ENCODE results near the gene GINS2.

GINS2 gene

GRCh38 chr16:85678821-85679220, 9.9 kb downstream of the GINS2 start:
- no peaks in the 10 kb centered on the region for H3K9me3 ChIP-seq (ENCODE audit: control insufficient read depth, low read length)
- no peak overlapping the region for H3K9ac ChIP-seq
- H3K27ac ChIP-seq = no peak overlapping the region
- peaks cover 51% of the 10 kb centered on the region for H3K4me1 ChIP-seq
- H3K79me2 ChIP-seq = no peaks in the 10 kb centered on the region
- no peak overlapping the region for H3K4me3 ChIP-seq (ENCODE audit: low read depth, low read length)
- no peak overlapping the region for H3K4me2 ChIP-seq (ENCODE audit: low read length)
- H3K36me3 ChIP-seq (ENCODE audit: control insufficient read depth, insufficient read depth, low read length) = no peaks in the 10 kb centered on the region
- no peak for TF ChIP-seq CTCF (IDR thresholded peaks at IDR 0.05)
- no peaks in the 10 kb centered on the region for H3K27me3 ChIP-seq (ENCODE audit: control insufficient read depth, insufficient read depth, low read length)
- no peak overlapping the region for H2AFZ ChIP-seq

GRCh38 chr16:85678016-85678415, 10.7 kb downstream of the GINS2 start:
- Histone ChIP-seq H3K4me2 (ENCODE audit: low read length) (no peak overlapping the region), H3K4me1 (peaks cover 43% of the 10 kb centered on the region), H3K9me3 (ENCODE audit: control insufficient read depth, low read length) (no peaks in the 10 kb centered on the region), H3K27ac (no peak overlapping the region), H2AFZ (no peak overlapping the region), H3K27me3 (ENCODE audit: control insufficient read depth, insufficient read depth, low read length) (no peaks in the 10 kb centered on the region), H3K79me2 (no peaks in the 10 kb centered on the region), H3K36me3 (ENCODE audit: control insufficient read depth, insufficient read depth, low read length) (no peaks in the 10 kb centered on the region), H3K4me3 (ENCODE audit: low read depth, low read length) (no peak overlapping the region), H3K9ac (no peak overlapping the region)
- TF ChIP-seq CTCF (IDR thresholded peaks at IDR 0.05) = no peak

GRCh38 chr16:85677383-85677967, 11.3 kb downstream of the GINS2 start:
- no peak overlapping the region for H3K27ac ChIP-seq
- H3K9ac ChIP-seq = no peak overlapping the region
- no peak for TF ChIP-seq CTCF (IDR thresholded peaks at IDR 0.05)
- no peak overlapping the region for H3K4me3 ChIP-seq (ENCODE audit: low read depth, low read length)
- H3K79me2 ChIP-seq = no peaks in the 10 kb centered on the region
- H3K36me3 ChIP-seq (ENCODE audit: control insufficient read depth, insufficient read depth, low read length) = no peaks in the 10 kb centered on the region
- no peak overlapping the region for H2AFZ ChIP-seq
- H3K9me3 ChIP-seq (ENCODE audit: control insufficient read depth, low read length) = no peaks in the 10 kb centered on the region
- H3K4me2 ChIP-seq (ENCODE audit: low read length) = no peak overlapping the region
- no peaks in the 10 kb centered on the region for H3K27me3 ChIP-seq (ENCODE audit: control insufficient read depth, insufficient read depth, low read length)
- peaks cover 39% of the 10 kb centered on the region for H3K4me1 ChIP-seq

GRCh38 chr16:85676466-85676865, 12.3 kb downstream of the GINS2 start:
- Histone ChIP-seq H3K9me3 (ENCODE audit: control insufficient read depth, low read length) (no peaks in the 10 kb centered on the region), H3K79me2 (no peaks in the 10 kb centered on the region), H3K27me3 (ENCODE audit: control insufficient read depth, insufficient read depth, low read length) (no peaks in the 10 kb centered on the region), H3K4me2 (ENCODE audit: low read length) (no peak overlapping the region), H3K4me1 (peaks cover 30% of the 10 kb centered on the region), H3K9ac (no peak overlapping the region), H3K27ac (no peak overlapping the region), H3K36me3 (ENCODE audit: control insufficient read depth, insufficient read depth, low read length) (no peaks in the 10 kb centered on the region), H2AFZ (no peak overlapping the region), H3K4me3 (ENCODE audit: low read depth, low read length) (no peak overlapping the region)
- TF ChIP-seq CTCF (IDR thresholded peaks at IDR 0.05) = no peak

GRCh38 chr16:85675251-85675874, 13.4 kb downstream of the GINS2 start:
- Histone ChIP-seq H3K79me2 (no peaks in the 10 kb centered on the region), H3K9me3 (ENCODE audit: control insufficient read depth, low read length) (no peaks in the 10 kb centered on the region), H3K4me1 (peaks cover 19% of the 10 kb centered on the region), H3K36me3 (ENCODE audit: control insufficient read depth, insufficient read depth, low read length) (no peaks in the 10 kb centered on the region), H3K27me3 (ENCODE audit: control insufficient read depth, insufficient read depth, low read length) (no peaks in the 10 kb centered on the region), H3K4me3 (ENCODE audit: low read depth, low read length) (no peak overlapping the region), H3K4me2 (ENCODE audit: low read length) (no peak overlapping the region), H3K27ac (no peak overlapping the region), H2AFZ (no peak overlapping the region), H3K9ac (no peak overlapping the region)
- peak; percentile 43 for TF ChIP-seq CTCF (IDR thresholded peaks at IDR 0.05)
